OCI-LY3 (cell line): ENCODE measurements around the gene PSMG3.

Experiments
- CTCF ChIP-seq: fragments of 200-600, 300-600 bp; sonication (generic); IDR thresholded peaks from 2 replicates; pipeline ENCODE4 v1.5.1; 2014; ENCODE audit warnings: antibody characterized with exemption, low read length, low read depth
- EZH2phosphoT487 ChIP-seq: fragments of 200-600 bp; shearing (Covaris generic); IDR thresholded peaks from 2 replicates; pipeline ENCODE4 v1.6.1; 2018; ENCODE audit warnings: antibody characterized with exemption, mixed run types, low read depth

GRCh38 chr7:1567049-1567771 is 2.6 kb downstream of the PSMG3 start:
- TF ChIP-seq CTCF (no peak), EZH2phosphoT487 (no peak)
